Gastrocnemius medialis (tissue), 4 donors: ENCODE results near the gene CMTM1. TPM values are rescaled to one million over a fixed set of nuclear protein-coding genes. Genes with fewer than 3 reads are reported as not detected.

Experiments
- ATAC-seq, 2 donors: fragments of 150-250 bp; one replicate each; pipeline ENCODE4 v1.9.1; 2016
- DNase-seq, 2 donors: peaks; one replicate each; pipeline ENCODE4 v3.0.0-alpha.2; 2019
- H3K27ac ChIP-seq, 4 donors: fragments of 200-600 bp; sonication (generic); 1 replicate in 1 of 4; 2 replicates in 3 of 4; pipeline ENCODE4 v1.5.1; 2016 to 2018; ENCODE audit warnings: mild to moderate bottlenecking in 2 of 4, moderate library complexity in 1 of 4
- H3K27me3 ChIP-seq, 3 donors: fragments of 200-600 bp; sonication (generic) in 2 of 3; 1 replicate in 1 of 3; 2 replicates in 2 of 3; pipeline versions ENCODE4 v1.5.1 to v1.6.0; 2016 to 2019; ENCODE audit warnings: mild to moderate bottlenecking in 1 of 3, moderate library complexity in 1 of 3
- H3K36me3 ChIP-seq, 2 donors: fragments of 200-600 bp; sonication (generic) in 1 of 2; one replicate each; pipeline ENCODE4 v1.5.1; 2017 to 2018
- H3K4me1 ChIP-seq, 2 donors: fragments of 200-600 bp; sonication (generic) in 1 of 2; one replicate each; pipeline ENCODE4 v1.5.1; 2016 to 2017; ENCODE audit warnings: mild to moderate bottlenecking in 2 of 2
- H3K4me3 ChIP-seq, 4 donors: fragments of 200-600 bp; sonication (generic) in 3 of 4; 1 replicate in 1 of 4; 2 replicates in 3 of 4; pipeline ENCODE4 v1.5.1; 2016 to 2019; ENCODE audit warnings: mild to moderate bottlenecking in 2 of 4
- H3K9me3 ChIP-seq, 3 donors: fragments of 200-600 bp; sonication (generic) in 2 of 3; 1 replicate in 1 of 3; 2 replicates in 2 of 3; pipeline ENCODE4 v1.5.1; 2016 to 2019
- POLR2A ChIP-seq, 2 donors: fragments of 450-650 bp; IDR thresholded peaks; one replicate each; pipeline ENCODE4 v1.6.1; 2017; ENCODE audit warnings: antibody characterized with exemption in 2 of 2, mild to moderate bottlenecking in 2 of 2, moderate library complexity in 2 of 2
- in situ Hi-C, 4 donors: fragments of 200-750 bp; cut with MboI; loops; one replicate each; pipeline versions ENCODE4 v1.15.0 to v1.8.0; 2017; ENCODE audit warnings: low sequenced_read_pairs in 4 of 4
- intact Hi-C: fragments of 100-400 bp; cut with DNase I; formaldehyde crosslinking; loops from one replicate; pipeline ENCODE4 v1.15.1; 2023; ENCODE audit warnings: low total_unique reads
- total RNA-seq, 4 donors: library from RNA; depleted of rRNA; stranded (reverse); fragments of >200 nt; gene quantifications; one replicate each; pipeline versions ENCODE4 v1.1.0 to v1.2.3, GENCODE V29; 2016
- TF ChIP-seq, protein P1 (sequence below), 5 experiments: fragments of 450-650 bp in 3 of 5; fragments of 200-600 bp in 2 of 5; sonication (generic) in 2 of 5; IDR thresholded peaks in 4 of 5; conservative IDR thresholded peaks in 1 of 5; 1 replicate in 4 of 5; 2 replicates in 1 of 5; pipeline ENCODE4 v1.5.1; 2016 to 2019; ENCODE audit warnings: antibody characterized with exemption in 5 of 5, mild to moderate bottlenecking in 3 of 5, moderate library complexity in 3 of 5

CMTM1 gene
- total RNA-seq, 4 donors from 2014 or later, result 0.31 TPM; not detected in 3

DNA sequence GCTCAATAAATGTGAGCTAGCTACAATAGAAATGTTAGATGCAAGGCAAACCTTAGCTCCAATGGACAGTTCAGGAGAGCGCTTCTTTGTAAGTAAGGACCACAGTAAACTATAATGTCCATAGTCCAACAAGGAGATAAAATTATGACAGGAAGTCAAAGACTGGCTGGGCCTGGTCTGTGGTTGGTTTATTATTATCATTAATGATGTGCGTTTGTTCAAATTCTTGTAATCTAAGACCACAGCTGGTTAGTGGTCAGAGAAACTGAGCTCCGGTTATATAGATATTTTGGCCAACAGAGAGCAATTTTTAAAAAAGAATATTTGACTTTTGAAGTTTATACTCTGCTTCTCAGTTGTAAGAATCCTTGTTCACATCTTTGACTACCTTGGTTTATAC, 8.3 kb downstream of the CMTM1 start:
- ATAC-seq (no peak), DNase-seq (no peak)
- Histone ChIP-seq H3K36me3 (no peaks in the 10 kb centered on the region), H3K4me3 (no peak overlapping the region), H3K27ac (no peak overlapping the region), H3K27me3 (peaks cover 13 to 29% (median 20%) of the 10 kb centered on the region in 3 donors), H3K9me3 (no peaks in the 10 kb centered on the region), H3K4me1 (peaks cover 13 to 14% of the 10 kb centered on the region in 2 donors)
- intact Hi-C loops, result no loop called here
- in situ Hi-C loops, result no loop called here
- no peak for TF ChIP-seq POLR2A (IDR thresholded peaks at IDR 0.05)
- TF ChIP-seq, protein P1, sequence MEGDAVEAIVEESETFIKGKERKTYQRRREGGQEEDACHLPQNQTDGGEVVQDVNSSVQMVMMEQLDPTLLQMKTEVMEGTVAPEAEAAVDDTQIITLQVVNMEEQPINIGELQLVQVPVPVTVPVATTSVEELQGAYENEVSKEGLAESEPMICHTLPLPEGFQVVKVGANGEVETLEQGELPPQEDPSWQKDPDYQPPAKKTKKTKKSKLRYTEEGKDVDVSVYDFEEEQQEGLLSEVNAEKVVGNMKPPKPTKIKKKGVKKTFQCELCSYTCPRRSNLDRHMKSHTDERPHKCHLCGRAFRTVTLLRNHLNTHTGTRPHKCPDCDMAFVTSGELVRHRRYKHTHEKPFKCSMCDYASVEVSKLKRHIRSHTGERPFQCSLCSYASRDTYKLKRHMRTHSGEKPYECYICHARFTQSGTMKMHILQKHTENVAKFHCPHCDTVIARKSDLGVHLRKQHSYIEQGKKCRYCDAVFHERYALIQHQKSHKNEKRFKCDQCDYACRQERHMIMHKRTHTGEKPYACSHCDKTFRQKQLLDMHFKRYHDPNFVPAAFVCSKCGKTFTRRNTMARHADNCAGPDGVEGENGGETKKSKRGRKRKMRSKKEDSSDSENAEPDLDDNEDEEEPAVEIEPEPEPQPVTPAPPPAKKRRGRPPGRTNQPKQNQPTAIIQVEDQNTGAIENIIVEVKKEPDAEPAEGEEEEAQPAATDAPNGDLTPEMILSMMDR (IDR thresholded peaks at IDR 0.05 in 4 of 5, conservative IDR thresholded peaks at IDR 0.05 in 1 of 5), result no peak

DNA sequence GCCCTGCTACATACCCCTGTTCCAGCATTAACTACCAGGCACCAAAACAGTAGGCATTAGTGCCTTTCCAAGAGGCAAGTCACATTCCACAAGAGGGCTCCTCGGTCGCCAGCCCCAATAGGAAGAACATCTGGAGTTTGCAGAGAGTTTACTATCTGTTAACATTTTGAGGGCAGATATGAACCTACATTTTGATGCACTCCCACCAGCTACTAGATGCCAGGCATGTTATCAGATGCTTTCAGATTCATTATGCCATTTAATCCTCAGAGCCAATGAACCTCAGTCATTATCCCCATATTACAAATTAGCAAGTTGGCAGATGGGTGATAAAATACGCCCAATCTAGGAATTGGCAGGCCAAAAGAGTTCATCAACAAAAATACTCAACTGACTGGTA, 8.8 kb downstream of the CMTM1 start:
- no peaks in the 10 kb centered on the region for H3K36me3 ChIP-seq
- H3K27me3 ChIP-seq, result peaks cover 13 to 29% (median 20%) of the 10 kb centered on the region in 3 donors
- peaks cover 14 to 15% of the 10 kb centered on the region in 2 donors for H3K4me1 ChIP-seq
- in situ Hi-C loops (no loop called here), intact Hi-C loops (no loop called here)
- DNase-seq (no peak), ATAC-seq (no peak)
- TF ChIP-seq POLR2A (IDR thresholded peaks at IDR 0.05), result no peak
- TF ChIP-seq, protein P1 (IDR thresholded peaks at IDR 0.05 in 4 of 5, conservative IDR thresholded peaks at IDR 0.05 in 1 of 5), result no peak
- no peaks in the 10 kb centered on the region for H3K9me3 ChIP-seq
- no peak overlapping the region for H3K4me3 ChIP-seq
- H3K27ac ChIP-seq, result no peak overlapping the region

DNA sequence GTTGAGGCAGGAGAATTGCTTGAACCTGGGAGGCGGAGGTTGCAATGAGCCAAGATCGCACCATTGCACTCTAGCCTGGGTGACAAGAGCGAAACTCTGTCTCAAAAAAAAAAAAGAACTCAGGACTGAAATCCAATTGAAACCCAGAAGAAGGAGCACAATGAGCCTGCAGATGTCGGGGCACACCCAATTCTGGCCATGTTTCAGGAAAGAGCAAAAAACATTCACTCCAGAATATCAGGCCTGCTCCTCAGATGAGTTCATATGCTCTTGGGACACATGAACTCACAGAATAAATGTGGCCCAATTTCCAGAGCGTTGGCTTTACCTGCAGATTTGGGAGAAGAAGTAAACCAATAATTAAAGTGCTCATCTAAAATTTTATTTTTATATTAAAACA, 10.1 kb downstream of the CMTM1 start:
- no peaks in the 10 kb centered on the region for H3K36me3 ChIP-seq
- no peak overlapping the region for H3K4me3 ChIP-seq
- no peak for TF ChIP-seq POLR2A (IDR thresholded peaks at IDR 0.05)
- TF ChIP-seq, protein P1 (IDR thresholded peaks at IDR 0.05 in 4 of 5, conservative IDR thresholded peaks at IDR 0.05 in 1 of 5), result no peak
- peaks cover 27% of the 10 kb centered on the region in 2 donors for H3K4me1 ChIP-seq
- DNase-seq (peak in 1 of 2 donors; percentile 43), ATAC-seq (no peak)
- H3K27ac ChIP-seq, result no peak overlapping the region
- H3K27me3 ChIP-seq, result peaks cover 13 to 29% (median 20%) of the 10 kb centered on the region in 3 donors
- in situ Hi-C loops (no loop called here), intact Hi-C loops (no loop called here)
- H3K9me3 ChIP-seq, result no peaks in the 10 kb centered on the region

DNA sequence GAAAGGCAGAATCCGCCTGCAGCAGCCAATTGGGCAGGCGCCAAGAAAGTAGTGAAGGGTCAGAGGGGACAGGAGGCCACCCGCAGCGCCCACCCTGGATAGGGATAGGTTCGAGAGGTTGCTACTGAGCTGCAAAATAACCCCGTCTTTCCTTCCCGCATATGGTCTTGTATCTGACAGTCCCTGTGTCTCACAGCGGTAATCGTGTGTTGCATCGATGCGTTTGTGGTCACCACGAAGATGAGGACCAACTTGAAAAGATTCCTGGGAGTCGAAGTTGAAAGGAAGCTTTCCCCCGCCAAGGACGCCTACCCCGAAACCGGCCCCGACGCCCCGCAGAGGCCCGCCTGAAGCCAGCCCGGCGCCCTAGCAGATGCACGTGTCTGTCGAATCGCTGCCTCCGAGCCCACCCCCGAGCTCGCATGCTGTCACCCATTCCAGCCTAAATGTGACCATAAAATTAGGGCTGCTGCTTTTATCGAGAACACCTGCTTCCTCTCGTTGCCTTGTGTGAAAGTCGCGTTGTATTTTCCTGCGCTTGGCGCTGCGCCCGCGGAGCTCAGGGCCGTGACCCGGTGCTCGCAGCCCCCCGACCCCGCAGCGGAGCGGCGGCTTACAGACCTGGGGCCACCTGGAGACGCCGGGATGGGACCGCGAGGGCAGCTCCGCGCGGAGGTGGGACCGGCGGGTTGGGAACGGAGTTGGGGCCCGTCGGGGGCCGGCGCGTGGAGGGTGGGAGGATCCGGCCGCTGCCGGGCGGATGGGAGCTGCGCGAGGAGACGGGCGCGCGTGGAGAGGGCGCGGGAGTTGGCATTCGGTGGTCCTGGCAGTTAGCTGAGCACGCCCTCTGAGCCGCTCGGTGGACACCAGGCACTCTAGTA, 12.7 kb downstream of the CMTM1 start, which contains the start of gene CMTM2:
Gene CMTM2, plus strand, starts transcription at position 813 of the 881 bp plus-strand sequence. CDS start 145 bp downstream, outside the sequence.
- Histone ChIP-seq H3K36me3 (no peaks in the 10 kb centered on the region), H3K9me3 (no peaks in the 10 kb centered on the region), H3K4me3 (peak within 1 kb of the TSS; percentile 17 to 45 (median 33)), H3K27me3 (peaks cover 13 to 29% (median 20%) of the 10 kb centered on the region in 3 donors), H3K27ac (no peak within 1 kb of the TSS), H3K4me1 (peaks cover 27% of the 10 kb centered on the region in 2 donors)
- TF ChIP-seq, protein P1 (IDR thresholded peaks at IDR 0.05 in 4 of 5, conservative IDR thresholded peaks at IDR 0.05 in 1 of 5), result no peak
- no peak for TF ChIP-seq POLR2A (IDR thresholded peaks at IDR 0.05)
- DNase-seq, result no peak
- in situ Hi-C loops (no loop called here), intact Hi-C loops (no loop called here)
- ATAC-seq, result no peak
